GM12878 (cell line): ENCODE data around the gene WWOX. TPM values are rescaled to one million over a fixed set of nuclear protein-coding genes. Genes with fewer than 3 reads are reported as not detected.

Source experiments
- ATAC-seq: fragments of 200-7000 bp; cut with Tn5 transposase; 3 replicates; pipeline ENCODE4 v1.9.1; 2020; ENCODE audit warnings: mild to moderate bottlenecking, moderate library complexity
- BruUV-seq: library from RNA; stranded (reverse); fragments of 400-500 nt; replicated peaks from 2 replicates; lab custom pipeline; 2021; lab: Mats Ljungman, UMichigan
- CTCF ChIA-PET: fragments of 300-600 bp; sonication (Branson Sonifier 250); formaldehyde crosslinking; extraction: SDS; loops from one replicate; lab custom pipeline; 2021; ENCODE audit warnings: inconsistent platforms; lab: Yijun Ruan, JAX
- POLR2A ChIA-PET: fragments of 350-600 bp; formaldehyde crosslinking; extraction: SDS; loops from one replicate; lab custom pipeline; 2021; ENCODE audit warnings: inconsistent platforms; lab: Charles Lee
- RAD21 ChIA-PET: fragments of 300-600 bp; sonication (Branson Sonifier 250); formaldehyde crosslinking; loops from one replicate; lab custom pipeline; 2023; ENCODE audit warnings: antibody characterized with exemption; ENCODE audit not compliant: unreplicated experiment; lab: Charles Lee
- SMC1A ChIA-PET: fragments of 300-600 bp; sonication (Branson Sonifier 250); formaldehyde crosslinking; loops from one replicate; lab custom pipeline; 2023; ENCODE audit not compliant: unreplicated experiment, uncharacterized antibody; lab: Charles Lee
- DNase-seq: peaks from one replicate; pipeline ENCODE4 v3.0.0-alpha.2; 2011; ENCODE audit warnings: low read depth, low spot score
- FAIRE-seq: peaks from 3 replicates; lab custom pipeline; 2011; peaks lifted over from hg19 to GRCh38; lab: Jason Lieb, UNC
- H2AFZ ChIP-seq: 2 replicates; pipeline ENCODE4 v1.6.0; 2011; ENCODE audit warnings: low read depth, low read length, control low read depth; ENCODE audit not compliant: control insufficient read depth
- H3K27ac ChIP-seq: 2 replicates; pipeline ENCODE4 v1.5.1; 2011; ENCODE audit warnings: control low read depth; ENCODE audit not compliant: control insufficient read depth, insufficient read depth
- H3K27me3 ChIP-seq, 2 experiments: replicated peaks in 1 of 2; 2 replicates each; pipeline versions ENCODE4 v1.6.0 to v1.6.1; 2011; ENCODE audit warnings: low read length in 1 of 2; ENCODE audit not compliant: control insufficient read depth in 2 of 2, insufficient read depth in 2 of 2
- H3K36me3 ChIP-seq, 2 experiments: 2 replicates each; pipeline ENCODE4 v1.5.1; 2011; ENCODE audit warnings: low read length in 1 of 2; ENCODE audit not compliant: control insufficient read depth in 2 of 2, insufficient read depth in 2 of 2
- H3K4me1 ChIP-seq: 2 replicates; pipeline ENCODE4 v1.6.1; 2011; ENCODE audit warnings: mild to moderate bottlenecking, low read length, moderate library complexity, mixed read lengths; ENCODE audit not compliant: control insufficient read depth, insufficient read depth
- H3K4me2 ChIP-seq: 2 replicates; pipeline ENCODE4 v1.6.0; 2011; ENCODE audit warnings: control low read depth; ENCODE audit not compliant: control insufficient read depth, insufficient read depth
- H3K4me3 ChIP-seq: fragments of 200-600 bp; sonication (generic); 2 replicates; pipeline ENCODE4 v1.5.1; 2016
- H3K79me2 ChIP-seq: 2 replicates; pipeline ENCODE4 v1.6.0; 2011; ENCODE audit warnings: low read length; ENCODE audit not compliant: control insufficient read depth, insufficient read depth
- H3K9ac ChIP-seq: 2 replicates; pipeline ENCODE4 v1.8.0; 2011; ENCODE audit warnings: low read length, control low read depth, mixed read lengths; ENCODE audit not compliant: control insufficient read depth, insufficient read depth
- H3K9me3 ChIP-seq: replicated peaks from 3 replicates; pipeline ENCODE4 v1.5.1; 2011; ENCODE audit warnings: mild to moderate bottlenecking, low read length; ENCODE audit not compliant: control insufficient read depth, insufficient read depth
- H4K20me1 ChIP-seq: 2 replicates; pipeline ENCODE4 v1.6.0; 2011; ENCODE audit not compliant: control insufficient read depth, insufficient read depth
- CBX3 ChIP-seq: fragments of 200-600 bp; sonication (generic); IDR thresholded peaks from 2 replicates; pipeline ENCODE4 v1.6.1; 2016; ENCODE audit warnings: low read depth, borderline replicate concordance
- CREM ChIP-seq: IDR thresholded peaks from 2 replicates; pipeline ENCODE4 v1.6.1; 2014; ENCODE audit warnings: antibody characterized with exemption, low read depth
- CTCF ChIP-seq, 3 experiments: IDR thresholded peaks in 2 of 3; conservative IDR thresholded peaks in 1 of 3; 2 replicates each; pipeline ENCODE4 v1.5.1; 2011; ENCODE audit warnings: low read depth in 3 of 3, low read length in 3 of 3, mild to moderate bottlenecking in 3 of 3, control low read depth in 2 of 3, moderate library complexity in 2 of 3, inconsistent platforms in 1 of 3, mixed read lengths in 1 of 3; ENCODE audit not compliant: control insufficient read depth in 2 of 3, insufficient read depth in 1 of 3; ENCODE audit errors: extremely low read depth in 1 of 3
- EZH2 ChIP-seq: IDR thresholded peaks from 2 replicates; pipeline ENCODE4 v1.6.1; 2012; ENCODE audit warnings: low read depth, mild to moderate bottlenecking, control low read depth, inconsistent platforms, low read length, borderline replicate concordance; ENCODE audit not compliant: control insufficient read depth
- FOS ChIP-seq: IDR thresholded peaks from 3 replicates; pipeline ENCODE4 v1.6.1; 2011; ENCODE audit warnings: borderline replicate concordance; ENCODE audit not compliant: insufficient read length; ENCODE audit errors: extremely low read depth
- IRF3 ChIP-seq: fragments of 450-650 bp; IDR thresholded peaks from 2 replicates; pipeline ENCODE4 v1.6.1; 2014; ENCODE audit warnings: mild to moderate bottlenecking
- NBN ChIP-seq: fragments of 450-650 bp; IDR thresholded peaks from 2 replicates; pipeline ENCODE4 v1.6.1; 2016
- PAX8 ChIP-seq: fragments of 450-650 bp; IDR thresholded peaks from 2 replicates; pipeline ENCODE4 v1.6.1; 2017; ENCODE audit warnings: mild to moderate bottlenecking, moderate library complexity
- RAD21 ChIP-seq: IDR thresholded peaks from 2 replicates; pipeline ENCODE4 v1.6.1; 2011; ENCODE audit warnings: mild to moderate bottlenecking, low read depth, low read length, moderate library complexity; ENCODE audit not compliant: insufficient read depth
- RBBP5 ChIP-seq: fragments of 200-600 bp; sonication (generic); conservative IDR thresholded peaks from 2 replicates; pipeline ENCODE4 v1.6.1; 2016
- RCOR1 ChIP-seq: conservative IDR thresholded peaks from 2 replicates; pipeline ENCODE4 v1.6.1; 2012; ENCODE audit warnings: low read depth, low read length, improper control_type of control experiment
- SIX5 ChIP-seq: IDR thresholded peaks from 2 replicates; pipeline ENCODE4 v1.6.1; 2011; ENCODE audit warnings: mild to moderate bottlenecking, low read depth, low read length, moderate library complexity; ENCODE audit not compliant: severe bottlenecking
- SPI1 ChIP-seq: IDR thresholded peaks from 2 replicates; pipeline ENCODE4 v1.6.1; 2011; ENCODE audit warnings: low read depth, mild to moderate bottlenecking, low read length, moderate library complexity, borderline replicate concordance; ENCODE audit not compliant: insufficient read depth
- ZBTB33 ChIP-seq: fragments of 450-650 bp; IDR thresholded peaks from 2 replicates; pipeline ENCODE4 v1.6.1; 2017; ENCODE audit warnings: mild to moderate bottlenecking
- ZNF622 ChIP-seq: fragments of 450-650 bp; IDR thresholded peaks from 2 replicates; pipeline ENCODE4 v1.6.1; 2017; ENCODE audit warnings: mild to moderate bottlenecking, inconsistent platforms
- ZNF687 ChIP-seq: fragments of 450-650 bp; IDR thresholded peaks from 2 replicates; pipeline ENCODE4 v1.6.1; 2017; ENCODE audit warnings: mild to moderate bottlenecking, moderate library complexity
- ZSCAN29 ChIP-seq: fragments of 450-650 bp; IDR thresholded peaks from 2 replicates; pipeline ENCODE4 v1.6.1; 2017; ENCODE audit warnings: mild to moderate bottlenecking, moderate library complexity
- WGBS: methylation state at CpG from one replicate; pipeline ENCODE4 v1.1.6; 2016; ENCODE audit warnings: low lambda C conversion rate; ENCODE audit not compliant: insufficient replicate concordance, insufficient coverage; ENCODE audit errors: missing lambda C conversion rate; 5-methylcytosine and 5-hydroxymethylcytosine counted together
- in situ Hi-C: fragments of 300-500 bp; cut with MboI; formaldehyde crosslinking; loops from 9 replicates; pipeline ENCODE4 v1.14.3; 2018; ENCODE audit warnings: mixed read lengths
- intact Hi-C: fragments of 100-400 bp; cut with micrococcal nuclease; formaldehyde crosslinking; loops from one replicate; pipeline ENCODE4 v1.14.2; 2022; ENCODE audit not compliant: unreplicated experiment
- polyA plus RNA-seq, 11 experiments: library from polyadenylated mRNA; depleted of rRNA in 4 of 11; unstranded in 6 of 11; stranded (reverse) in 5 of 11; fragments of >200 nt; fragmentation: Nextera tagmentation in 4 of 11; fragmentation: Illumina TruSeq in 1 of 11; extraction: Ambion mirVana in 4 of 11; extraction: Trizol in 1 of 11; gene quantifications; 1 replicate in 1 of 11; 2 replicates in 10 of 11; pipeline versions ENCODE4 v1.2.1 to v1.2.3, GENCODE V29; 2011 to 2016; ENCODE audit warnings: inconsistent platforms in 2 of 11, missing spikeins in 2 of 11, low read depth in 1 of 11
- total RNA-seq, 4 experiments: library from RNA; depleted of rRNA in 3 of 4; stranded (reverse); fragments of >200 nt in 3 of 4; fragmentation: Illumina TruSeq in 1 of 4; extraction: Trizol in 1 of 4; gene quantifications; 2 replicates each; pipeline versions ENCODE4 v1.2.1 to v1.2.3, GENCODE V29; 2013 to 2021

WWOX gene
- total and polyA plus RNA-seq, 10 of the 15 experiments (the other 5 are each of a cell fraction or from before 2014, with no cell fraction given) = 2.8 to 24.4 (median 17.8) TPM

- no peak for FAIRE-seq
- Histone ChIP-seq H3K27me3 (no peaks in the 10 kb centered on the region), H4K20me1 (no peaks in the 10 kb centered on the region), H3K9ac (no peak overlapping the region), H3K4me3 (no peak overlapping the region), H3K79me2 (no peaks in the 10 kb centered on the region), H3K9me3 (no peaks in the 10 kb centered on the region), H3K36me3 (no peaks in the 10 kb centered on the region), H3K4me2 (no peak overlapping the region), H3K4me1 (no peaks in the 10 kb centered on the region), H2AFZ (no peak overlapping the region)
- intact Hi-C loops (no loop called here), in situ Hi-C loops (no loop called here)
- no TSS peak for BruUV-seq
- ATAC-seq = no peak
- SMC1A ChIA-PET = no interaction called here
- POLR2A ChIA-PET = no interaction called here
- 21% methylated on average over 2 of the region's 2 CpGs for WGBS
- CTCF ChIA-PET = no interaction called here
- RAD21 ChIA-PET = no interaction called here
- no peak for DNase-seq
- TF ChIP-seq FOS (no peak), NBN (no peak), ZNF687 (no peak), ZNF622 (no peak), CREM (no peak), ZSCAN29 (no peak), PAX8 (no peak), ZBTB33 (no peak), RBBP5 (no peak), CBX3 (no peak), EZH2 (no peak), RCOR1 (no peak), SIX5 (no peak), SPI1 (no peak), IRF3 (no peak), RAD21 (no peak), CTCF (IDR thresholded peaks at IDR 0.05 in 2 of 3, conservative IDR thresholded peaks at IDR 0.05 in 1 of 3; ENCODE audit: control insufficient read depth in 2 of 3, extremely low read depth in 1 of 3, insufficient read depth in 1 of 3, low read depth in 3 of 3, low read length in 3 of 3) (no peak)
- TF ChIP-seq, all 136 proteins: peak for 0
- no peak overlapping the region for H3K27ac ChIP-seq
Observed at GRCh38 chr16:78811247-78811646, 711.8 kb downstream of the WWOX start.
